Measurements from ENCODE around the gene KCNH2.

DNA sequence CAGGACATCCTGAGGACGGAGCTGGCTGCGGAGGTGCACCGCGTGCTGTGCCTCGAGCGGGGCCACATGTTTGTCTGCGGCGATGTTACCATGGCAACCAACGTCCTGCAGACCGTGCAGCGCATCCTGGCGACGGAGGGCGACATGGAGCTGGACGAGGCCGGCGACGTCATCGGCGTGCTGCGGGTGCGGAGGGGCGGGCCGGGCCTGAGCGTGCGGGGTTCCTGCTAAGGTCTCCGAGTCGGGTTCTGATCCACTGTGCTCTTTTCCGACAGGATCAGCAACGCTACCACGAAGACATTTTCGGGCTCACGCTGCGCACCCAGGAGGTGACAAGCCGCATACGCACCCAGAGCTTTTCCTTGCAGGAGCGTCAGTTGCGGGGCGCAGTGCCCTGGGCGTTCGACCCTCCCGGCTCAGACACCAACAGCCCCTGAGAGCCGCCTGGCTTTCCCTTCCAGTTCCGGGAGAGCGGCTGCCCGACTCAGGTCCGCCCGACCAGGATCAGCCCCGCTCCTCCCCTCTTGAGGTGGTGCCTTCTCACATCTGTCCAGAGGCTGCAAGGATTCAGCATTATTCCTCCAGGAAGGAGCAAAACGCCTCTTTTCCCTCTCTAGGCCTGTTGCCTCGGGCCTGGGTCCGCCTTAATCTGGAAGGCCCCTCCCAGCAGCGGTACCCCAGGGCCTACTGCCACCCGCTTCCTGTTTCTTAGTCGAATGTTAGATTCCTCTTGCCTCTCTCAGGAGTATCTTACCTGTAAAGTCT lies 35.8 kb upstream of the KCNH2 start:
- no peak for TF ChIP-seq POLR2AphosphoS5 (IDR thresholded peaks at IDR 0.05; ENCODE audit: low read depth, low read length)
- no peak for TF ChIP-seq POLR2A (IDR thresholded peaks at IDR 0.05; ENCODE audit: low read depth, low read length)
- no peak for TF ChIP-seq TAF1 (IDR thresholded peaks at IDR 0.05; ENCODE audit: borderline replicate concordance, low read depth, low read length)

All from GM12892 (cell line).